CD4-positive, CD25-positive, alpha-beta regulatory T cell (primary cell): ENCODE results near the gene ATAD3C. TPM values are rescaled to one million over a fixed set of nuclear protein-coding genes. Genes with fewer than 3 reads are reported as not detected.
A peak's percentile ranks its signal among the peaks of the same experiment; 100 is the strongest.
"Not testable (repeated sequence)": the region's sequence is repeated elsewhere in the genome, so short reads cannot be mapped to it uniquely, and the experiment has no call there.

Experiments
- ATAC-seq, 2 donors: fragments of 150-1000 bp; cut with Tn5 transposase; one replicate each; pipeline ENCODE4 v1.10.0; 2021; ENCODE audit warnings: low read depth in 2 of 2, moderate number of reproducible peaks in 2 of 2, moderate library complexity in 1 of 2
- DNase-seq, 3 donors: peaks; one replicate each; pipeline versions ENCODE4 v3.0.0 to v3.0.0-alpha.2; 2012 to 2022; ENCODE audit warnings: mixed read lengths in 1 of 3
- H3K27ac ChIP-seq: one replicate; pipeline ENCODE4 v1.7.0; 2013; ENCODE audit warnings: mild to moderate bottlenecking, low read length; ENCODE audit not compliant: insufficient read depth, poor library complexity, severe bottlenecking
- H3K27me3 ChIP-seq: one replicate; pipeline ENCODE4 v1.7.0; 2013; ENCODE audit warnings: low read length; ENCODE audit not compliant: control insufficient read depth, insufficient read depth
- H3K36me3 ChIP-seq: one replicate; pipeline ENCODE4 v1.7.0; 2013; ENCODE audit warnings: mild to moderate bottlenecking, low read length, moderate library complexity; ENCODE audit not compliant: control insufficient read depth, insufficient read depth
- H3K4me1 ChIP-seq: 2 replicates; pipeline ENCODE4 v1.7.0; 2013; ENCODE audit warnings: mild to moderate bottlenecking, low read length; ENCODE audit not compliant: insufficient read depth, control insufficient read depth, poor library complexity, severe bottlenecking
- H3K4me3 ChIP-seq: one replicate; pipeline ENCODE4 v1.7.0; 2013; ENCODE audit warnings: low read depth, mild to moderate bottlenecking, low read length, moderate library complexity
- H3K9me3 ChIP-seq, 2 experiments: 1 replicate in 1 of 2; 2 replicates in 1 of 2; pipeline ENCODE4 v1.7.0; 2013; ENCODE audit warnings: low read length in 2 of 2, mild to moderate bottlenecking in 1 of 2, moderate library complexity in 1 of 2; ENCODE audit not compliant: control insufficient read depth in 2 of 2
- H3K27ac Mint-ChIP-seq, 3 donors: one replicate each; pipeline ENCODE4 v1.8.0; 2020 to 2022; ENCODE audit warnings: mild to moderate bottlenecking in 3 of 3, mixed read lengths in 3 of 3, moderate library complexity in 2 of 3
- H3K27me3 Mint-ChIP-seq: one replicate; pipeline ENCODE4 v1.8.0; 2022; ENCODE audit warnings: mild to moderate bottlenecking, mixed read lengths
- H3K36me3 Mint-ChIP-seq: one replicate; pipeline ENCODE4 v1.8.0; 2020; ENCODE audit warnings: mixed read lengths
- H3K4me1 Mint-ChIP-seq, 4 donors: one replicate each; pipeline ENCODE4 v1.8.0; 2020 to 2022; ENCODE audit warnings: mixed read lengths in 4 of 4, mild to moderate bottlenecking in 1 of 4
- H3K4me3 Mint-ChIP-seq, 4 donors: one replicate each; pipeline ENCODE4 v1.8.0; 2020 to 2022; ENCODE audit warnings: mild to moderate bottlenecking in 4 of 4, mixed read lengths in 4 of 4, moderate library complexity in 3 of 4
- H3K9me3 Mint-ChIP-seq, 7 donors: one replicate each; pipeline ENCODE4 v1.8.0; 2020 to 2022; ENCODE audit warnings: mixed read lengths in 7 of 7, mild to moderate bottlenecking in 3 of 7, moderate library complexity in 2 of 7
- polyA plus RNA-seq, 4 donors: library from polyadenylated mRNA; unstranded; fragments of 300-500 nt; fragmentation: Illumina TruSeq; gene quantifications; one replicate each; pipeline ENCODE4 v1.2.3, GENCODE V29; 2021
- total RNA-seq: library from RNA; stranded (reverse); gene quantifications from one replicate; pipeline ENCODE4 v1.2.3, GENCODE V29; 2022

Gene ATAD3C, protein sequence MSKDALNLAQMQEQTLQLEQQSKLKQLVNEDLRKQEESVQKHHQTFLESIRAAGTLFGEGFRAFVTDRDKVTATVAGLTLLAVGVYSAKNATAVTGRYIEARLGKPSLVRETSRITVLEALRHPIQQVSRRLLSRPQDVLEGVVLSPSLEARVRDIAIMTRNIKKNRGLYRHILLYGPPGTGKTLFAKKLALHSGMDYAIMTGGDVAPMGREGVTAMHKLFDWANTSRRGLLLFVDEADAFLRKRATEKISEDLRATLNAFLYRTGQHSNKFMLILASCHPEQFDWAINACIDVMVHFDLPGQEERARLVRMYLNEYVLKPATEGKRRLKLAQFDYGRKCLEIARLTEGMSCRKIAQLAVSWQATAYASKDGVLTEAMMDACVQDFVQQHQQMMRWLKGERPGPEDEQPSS
- total RNA-seq (3.4 TPM), polyA plus RNA-seq (1 to 10 TPM in 3 of 4 donors, under 1 TPM in 1; 0.65 to 4.2 (median 2.3) TPM)

DNA sequence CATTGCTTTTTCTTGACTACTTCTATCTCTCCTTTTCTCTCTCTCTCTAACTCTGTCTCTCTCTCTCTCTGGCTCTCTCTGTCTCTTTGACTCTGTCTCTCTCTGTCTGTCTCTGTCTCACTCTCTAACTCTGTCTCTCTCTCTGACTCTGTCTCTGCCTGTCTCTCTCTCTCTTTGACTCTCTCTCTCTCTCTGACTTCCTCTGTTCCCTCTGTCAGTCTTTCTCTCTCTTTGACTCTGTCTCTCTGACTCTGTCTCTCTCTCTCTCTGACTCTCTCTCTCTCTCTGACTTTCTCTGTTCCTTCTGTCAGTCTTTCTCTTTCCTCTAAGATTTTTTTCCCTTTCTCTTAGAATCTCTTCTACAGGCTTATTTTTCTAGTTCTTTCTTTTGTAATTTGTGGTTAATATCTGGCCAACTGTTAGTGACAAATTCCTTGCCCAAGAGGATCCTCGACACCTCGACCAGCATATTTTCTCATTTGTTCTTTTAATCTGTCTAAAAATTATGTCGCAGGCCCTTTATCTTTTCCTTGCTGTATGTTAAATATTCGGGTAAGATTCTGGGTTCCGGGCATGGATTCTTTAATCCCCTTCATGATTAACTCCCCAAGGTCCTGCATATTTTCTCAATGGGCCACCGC, at the start of gene ATAD3C:
Gene ATAD3C (plus strand): TSS at position 591 of the 641 bp plus-strand sequence. CDS start 995 bp downstream, outside the sequence.
- DNase-seq (no peak), ATAC-seq (no peak)
- Histone ChIP-seq H3K27ac (no peak within 1 kb of the TSS), H3K9me3 (no peaks in the 10 kb centered on the region), H3K4me3 (no peak within 1 kb of the TSS), H3K36me3 (no peaks in the 10 kb centered on the region), H3K27me3 (no peaks in the 10 kb centered on the region), H3K4me1 (no peaks in the 10 kb centered on the region)
- H3K4me1 Mint-ChIP-seq, result no peaks in the 10 kb centered on the region
- no peak within 1 kb of the TSS for H3K27ac Mint-ChIP-seq
- H3K4me3 Mint-ChIP-seq, result no peak within 1 kb of the TSS
- no peaks in the 10 kb centered on the region for H3K36me3 Mint-ChIP-seq
- no peaks in the 10 kb centered on the region for H3K27me3 Mint-ChIP-seq
- H3K9me3 Mint-ChIP-seq, result no peaks in the 10 kb centered on the region

GRCh38 chr1:1399872-1400575, 49.5 kb upstream of the ATAD3C start:
- Mint-ChIP-seq H3K27me3 (no peaks in the 10 kb centered on the region), H3K9me3 (no peaks in the 10 kb centered on the region), H3K4me3 (peak overlapping the region; percentile 92 to 100 (median 93)), H3K36me3 (peaks cover 23% of the 10 kb centered on the region), H3K4me1 (peaks cover 0 to 64% (median 28%) of the 10 kb centered on the region in 4 donors), H3K27ac (peak overlapping the region; percentile 69 to 95 (median 81))
- peaks cover 51% of the 10 kb centered on the region for H3K36me3 ChIP-seq
- H3K4me3 ChIP-seq, result peak overlapping the region; percentile 81
- peaks cover 30% of the 10 kb centered on the region for H3K4me1 ChIP-seq
- ATAC-seq, result no peak
- no peaks in the 10 kb centered on the region for H3K27me3 ChIP-seq
- DNase-seq, result peak in 1 of 3 donors; percentile 37
- H3K27ac ChIP-seq, result peak overlapping the region; percentile 83
- H3K9me3 ChIP-seq, result no peaks in the 10 kb centered on the region

- Mint-ChIP-seq H3K27ac (peak overlapping the region; percentile 20 to 81 (median 46)), H3K36me3 (peaks cover 20% of the 10 kb centered on the region), H3K27me3 (no peaks in the 10 kb centered on the region), H3K4me1 (peaks cover 0 to 64% (median 22%) of the 10 kb centered on the region in 4 donors), H3K9me3 (no peaks in the 10 kb centered on the region), H3K4me3 (peak overlapping the region; percentile 92 to 100 (median 93))
- DNase-seq (no peak), ATAC-seq (no peak)
- peaks cover 34% of the 10 kb centered on the region for H3K4me1 ChIP-seq
- peak overlapping the region; percentile 81 for H3K4me3 ChIP-seq
- H3K36me3 ChIP-seq, result peaks cover 51% of the 10 kb centered on the region
- peak overlapping the region; percentile 83 for H3K27ac ChIP-seq
- H3K9me3 ChIP-seq, result no peaks in the 10 kb centered on the region
- no peaks in the 10 kb centered on the region for H3K27me3 ChIP-seq
Measured at GRCh38 chr1:1400576-1401456, 48.7 kb upstream of the ATAD3C start.

GRCh38 chr1:1401457-1402010, 48.0 kb upstream of the ATAD3C start:
- ATAC-seq (no peak), DNase-seq (no peak)
- Mint-ChIP-seq H3K27ac (peak overlapping the region; percentile 5 to 81 (median 55)), H3K9me3 (no peaks in the 10 kb centered on the region), H3K4me3 (peak overlapping the region; percentile 72 to 100 (median 88)), H3K36me3 (peaks cover 20% of the 10 kb centered on the region), H3K4me1 (peaks cover 0 to 69% (median 24%) of the 10 kb centered on the region in 4 donors), H3K27me3 (no peaks in the 10 kb centered on the region)
- no peaks in the 10 kb centered on the region for H3K9me3 ChIP-seq
- peak overlapping the region; percentile 29 for H3K27ac ChIP-seq
- H3K36me3 ChIP-seq, result peaks cover 46% of the 10 kb centered on the region
- H3K4me3 ChIP-seq, result no peak overlapping the region
- no peaks in the 10 kb centered on the region for H3K27me3 ChIP-seq
- H3K4me1 ChIP-seq, result peaks cover 41% of the 10 kb centered on the region

GRCh38 chr1:1402072-1402900, 47.2 kb upstream of the ATAD3C start:
- H3K4me3 ChIP-seq, result no peak overlapping the region
- H3K27me3 ChIP-seq, result no peaks in the 10 kb centered on the region
- Mint-ChIP-seq H3K9me3 (no peaks in the 10 kb centered on the region), H3K4me3 (peak overlapping the region; percentile 72 to 100 (median 88)), H3K27ac (peak overlapping the region; percentile 55 to 81 (median 56)), H3K4me1 (peaks cover 0 to 69% (median 25%) of the 10 kb centered on the region in 4 donors), H3K36me3 (peaks cover 20% of the 10 kb centered on the region), H3K27me3 (no peaks in the 10 kb centered on the region)
- no peaks in the 10 kb centered on the region for H3K9me3 ChIP-seq
- no peak for ATAC-seq
- peak in 1 of 3 donors; percentile 47 for DNase-seq
- H3K36me3 ChIP-seq, result peaks cover 42% of the 10 kb centered on the region
- H3K4me1 ChIP-seq, result peaks cover 39% of the 10 kb centered on the region
- no peak overlapping the region for H3K27ac ChIP-seq

DNA sequence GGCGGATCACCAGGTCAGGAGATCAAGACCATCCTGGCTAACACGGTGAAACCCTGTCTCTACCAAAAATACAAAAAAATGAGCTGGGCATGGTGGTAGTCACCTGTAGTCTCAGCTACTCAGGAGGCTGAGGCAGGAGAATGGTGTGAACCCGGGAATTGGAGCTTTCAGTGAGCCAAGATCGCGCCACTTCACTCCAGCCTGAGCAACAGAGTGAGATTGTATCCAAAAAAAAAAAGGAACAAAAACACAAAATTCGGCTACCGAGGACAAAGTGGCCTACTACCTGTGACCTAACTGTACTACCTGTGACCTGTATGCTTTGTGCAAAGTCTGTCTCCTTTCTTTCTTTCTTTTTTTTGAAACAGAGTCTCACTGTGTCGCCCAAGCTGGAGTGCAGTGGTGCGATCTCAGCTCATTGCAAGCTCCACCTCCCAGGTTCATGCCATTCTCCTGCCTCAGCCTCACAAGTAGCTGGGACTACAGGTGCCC, 46.5 kb upstream of the ATAD3C start:
- H3K4me3 Mint-ChIP-seq, result peak overlapping the region; percentile 29 to 100 (median 39)

More for the DNA sequence above, 46.5 kb upstream of the ATAD3C start:
- H3K36me3 Mint-ChIP-seq, result peaks cover 20% of the 10 kb centered on the region
- peaks cover 35% of the 10 kb centered on the region for H3K4me1 ChIP-seq
- DNase-seq, H3K27me3 Mint-ChIP-seq, ATAC-seq, H3K9me3 ChIP-seq, H3K27ac ChIP-seq, H3K27me3 ChIP-seq, H3K9me3 Mint-ChIP-seq, H3K4me3 ChIP-seq: not testable (repeated sequence)
- H3K27ac Mint-ChIP-seq, result peak overlapping the region in 1 of 3 donors; percentile 87
- H3K36me3 ChIP-seq, result peaks cover 35% of the 10 kb centered on the region
- H3K4me1 Mint-ChIP-seq, result peaks cover 0 to 66% (median 22%) of the 10 kb centered on the region in 4 donors
